HepG2 (cell line): ENCODE measurements around the gene UBE3B. TPM values are rescaled to one million over a fixed set of nuclear protein-coding genes. Genes with fewer than 3 reads are reported as not detected.
A peak's percentile ranks its signal among the peaks of the same experiment; 100 is the strongest.

Experiments
- ATAC-seq: fragments of 200-7000 bp; cut with Tn5 transposase; 3 replicates; pipeline ENCODE4 v1.9.1; 2020; ENCODE audit warnings: mild to moderate bottlenecking, moderate library complexity
- BruUV-seq: library from RNA; stranded (reverse); fragments of 400-500 nt; replicated peaks from 2 replicates; lab custom pipeline; 2021; lab: Mats Ljungman, UMichigan
- CTCF ChIA-PET: fragments of 300-600 bp; formaldehyde crosslinking; extraction: SDS; loops from one replicate; lab custom pipeline; 2021; ENCODE audit warnings: low total read pairs, inconsistent platforms, low intra/inter-chr PET ratio; lab: Yijun Ruan, JAX
- POLR2A ChIA-PET: fragments of 350-600 bp; sonication (Branson Sonifier 250); formaldehyde crosslinking; loops from one replicate; lab custom pipeline; 2020; ENCODE audit warnings: antibody characterized with exemption, inconsistent platforms; lab: Yijun Ruan, JAX
- DNase-seq: peaks from one replicate; pipeline ENCODE4 v3.0.0-alpha.2; 2015; ENCODE audit warnings: low spot score
- FAIRE-seq: peaks from 3 replicates; lab custom pipeline; 2011; peaks lifted over from hg19 to GRCh38; lab: Jason Lieb, UNC
- H2AFZ ChIP-seq: one replicate; pipeline ENCODE4 v1.6.1; 2011; ENCODE audit warnings: low read length, inconsistent platforms
- H3K27ac ChIP-seq: fragments of 300-600 bp; 3 replicates; pipeline ENCODE4 v1.8.0; 2011; ENCODE audit warnings: mixed run types, mild to moderate bottlenecking, mixed read lengths, low read length, inconsistent platforms; ENCODE audit not compliant: insufficient read depth; ENCODE audit errors: extremely low read length
- H3K27me3 ChIP-seq, 2 experiments: fragments of 200-600 bp in 1 of 2; 2 replicates in 1 of 2; 3 replicates in 1 of 2; pipeline versions ENCODE4 v1.6.0 to v1.8.0; 2011; ENCODE audit warnings: low read length in 2 of 2, mild to moderate bottlenecking in 2 of 2, moderate library complexity in 2 of 2, inconsistent platforms in 1 of 2; ENCODE audit not compliant: insufficient read depth in 2 of 2, control insufficient read depth in 1 of 2
- H3K36me3 ChIP-seq, 2 experiments: fragments of 200-600 bp in 1 of 2; replicated peaks in 1 of 2; 2 replicates in 1 of 2; 3 replicates in 1 of 2; pipeline versions ENCODE4 v1.5.1 to v1.8.0; 2011; ENCODE audit warnings: low read length in 2 of 2, inconsistent platforms in 1 of 2; ENCODE audit not compliant: insufficient read depth in 2 of 2, control insufficient read depth in 1 of 2
- H3K4me1 ChIP-seq: 2 replicates; pipeline ENCODE4 v1.5.1; 2012; ENCODE audit warnings: low read length, inconsistent platforms; ENCODE audit not compliant: insufficient read depth
- H3K4me2 ChIP-seq: 2 replicates; pipeline ENCODE4 v1.6.0; 2011; ENCODE audit warnings: low read depth, low read length, inconsistent platforms
- H3K4me3 ChIP-seq, 3 experiments: fragments of 200-600 bp in 1 of 3; sonication (generic), shearing (Covaris generic) in 1 of 3; replicated peaks in 1 of 3; 2 replicates each; pipeline ENCODE4 v1.5.1; 2011 to 2016; ENCODE audit warnings: low read length in 3 of 3, inconsistent platforms in 2 of 3, low read depth in 2 of 3, mild to moderate bottlenecking in 2 of 3, control low read depth in 1 of 3, mixed read lengths in 1 of 3; ENCODE audit not compliant: insufficient read depth in 1 of 3
- H3K79me2 ChIP-seq: one replicate; pipeline ENCODE4 v1.6.1; 2011; ENCODE audit warnings: low read length, inconsistent platforms; ENCODE audit not compliant: insufficient read depth
- H3K9ac ChIP-seq: 2 replicates; pipeline ENCODE4 v1.6.0; 2011; ENCODE audit warnings: mild to moderate bottlenecking, low read depth, low read length, inconsistent platforms; ENCODE audit not compliant: insufficient read depth
- H3K9me3 ChIP-seq: 2 replicates; pipeline ENCODE4 v1.5.1; 2012; ENCODE audit warnings: mild to moderate bottlenecking, low read length
- H4K20me1 ChIP-seq: 2 replicates; pipeline ENCODE4 v1.6.0; 2011; ENCODE audit warnings: inconsistent platforms, mild to moderate bottlenecking, low read length, moderate library complexity; ENCODE audit not compliant: insufficient read depth
- AGO1 ChIP-seq: fragments of 200-400 bp; formaldehyde crosslinking; IDR thresholded peaks from 2 replicates; pipeline ENCODE4 v1.6.1; 2017; ENCODE audit warnings: mild to moderate bottlenecking, low read depth, low read length, moderate library complexity; ENCODE audit not compliant: poor library complexity, severe bottlenecking
- ELF4 ChIP-seq: sonication (generic); formaldehyde crosslinking; IDR thresholded peaks from 2 replicates; pipeline ENCODE4 v1.5.0; 2020; ENCODE audit warnings: missing genetic modification reagents, mild to moderate bottlenecking, moderate library complexity, borderline replicate concordance
- HMG20B ChIP-seq: conservative IDR thresholded peaks from 2 replicates; pipeline ENCODE4 v1.6.1; 2016; ENCODE audit warnings: missing genetic modification reagents, missing compliant biosample characterization
- KDM2A ChIP-seq: sonication (generic); formaldehyde crosslinking; IDR thresholded peaks from 2 replicates; pipeline ENCODE4 v1.4.0; 2020; ENCODE audit warnings: low read depth, missing genetic modification reagents, borderline replicate concordance
- NONO ChIP-seq, 2 experiments: fragments of 450-650 bp in 1 of 2; sonication (generic) in 1 of 2; formaldehyde crosslinking in 1 of 2; IDR thresholded peaks in 1 of 2; conservative IDR thresholded peaks in 1 of 2; 2 replicates each; pipeline versions ENCODE4 v1.6.1 to v1.8.0; 2017 to 2022; ENCODE audit warnings: mild to moderate bottlenecking in 1 of 2, missing genetic modification reagents in 1 of 2, moderate library complexity in 1 of 2
- SNRNP70 ChIP-seq: fragments of 200-400 bp; formaldehyde crosslinking; IDR thresholded peaks from 2 replicates; pipeline ENCODE4 v1.6.1; 2017; ENCODE audit warnings: mild to moderate bottlenecking, low read depth, low read length, moderate library complexity
- ZFP36L1 ChIP-seq: sonication (generic); formaldehyde crosslinking; IDR thresholded peaks from 2 replicates; pipeline ENCODE4 v1.8.0; 2022; ENCODE audit warnings: mild to moderate bottlenecking, missing genetic modification reagents, moderate library complexity
- ZNF430 ChIP-seq: sonication (generic); formaldehyde crosslinking; IDR thresholded peaks from 2 replicates; pipeline ENCODE4 v1.9.0; 2021; ENCODE audit warnings: mild to moderate bottlenecking, missing genetic modification reagents
- ZNF501 ChIP-seq: sonication (generic); formaldehyde crosslinking; IDR thresholded peaks from 2 replicates; pipeline ENCODE4 v1.5.1; 2020; ENCODE audit warnings: mild to moderate bottlenecking, moderate library complexity, missing genetic modification reagents
- WGBS: methylation state at CpG from one replicate; pipeline ENCODE4 v1.1.6; 2017; ENCODE audit warnings: low lambda C conversion rate; 5-methylcytosine and 5-hydroxymethylcytosine counted together
- in situ Hi-C: cut with HindIII; loops from 2 replicates; pipeline ENCODE4 v1.10.0; 2017; ENCODE audit warnings: low pct_unique_long_range_greater_than_20kb; ENCODE audit not compliant: extremely low pct_ligation_motif_present
- intact Hi-C: fragments of 100-400 bp; cut with micrococcal nuclease; formaldehyde crosslinking; loops from one replicate; pipeline ENCODE4 v1.10.0; 2022; ENCODE audit not compliant: unreplicated experiment
- polyA plus RNA-seq, 8 experiments: library from polyadenylated mRNA; depleted of rRNA in 3 of 8; stranded (reverse) in 7 of 8; unstranded in 1 of 8; fragments of >200 nt; fragmentation: Illumina TruSeq in 4 of 8; extraction: Trizol in 4 of 8; gene quantifications; 2 replicates each; pipeline versions ENCODE4 v1.2.1 to v1.2.3, GENCODE V29; 2011 to 2016; ENCODE audit warnings: low read depth in 4 of 8, missing spikeins in 1 of 8, mixed read lengths in 1 of 8; ENCODE audit not compliant: insufficient read depth in 1 of 8
- total RNA-seq, 5 experiments: library from RNA; depleted of rRNA; stranded (reverse); fragments of >200 nt; fragmentation: Illumina TruSeq; extraction: Trizol; gene quantifications; 2 replicates each; pipeline ENCODE4 v1.2.3, GENCODE V29; 2016; ENCODE audit warnings: low read depth in 1 of 5
- TF ChIP-seq, protein P1 (sequence below): IDR thresholded peaks from 2 replicates; pipeline ENCODE4 v1.6.1; 2018; ENCODE audit warnings: missing genetic modification reagents
- TF ChIP-seq, protein P2 (sequence below): sonication (generic); formaldehyde crosslinking; IDR thresholded peaks from 2 replicates; pipeline ENCODE4 v1.5.1; 2020; ENCODE audit warnings: mild to moderate bottlenecking, missing genetic modification reagents, moderate library complexity
- TF ChIP-seq, protein P3 (sequence below): IDR thresholded peaks from 2 replicates; pipeline ENCODE4 v1.6.1; 2016; ENCODE audit warnings: missing genetic modification reagents, missing compliant biosample characterization

UBE3B gene
- total and polyA plus RNA-seq, 2 of the 13 experiments (the other 11 are each of a cell fraction or from before 2014, with no cell fraction given): 22.7 to 25.3 TPM

DNA sequence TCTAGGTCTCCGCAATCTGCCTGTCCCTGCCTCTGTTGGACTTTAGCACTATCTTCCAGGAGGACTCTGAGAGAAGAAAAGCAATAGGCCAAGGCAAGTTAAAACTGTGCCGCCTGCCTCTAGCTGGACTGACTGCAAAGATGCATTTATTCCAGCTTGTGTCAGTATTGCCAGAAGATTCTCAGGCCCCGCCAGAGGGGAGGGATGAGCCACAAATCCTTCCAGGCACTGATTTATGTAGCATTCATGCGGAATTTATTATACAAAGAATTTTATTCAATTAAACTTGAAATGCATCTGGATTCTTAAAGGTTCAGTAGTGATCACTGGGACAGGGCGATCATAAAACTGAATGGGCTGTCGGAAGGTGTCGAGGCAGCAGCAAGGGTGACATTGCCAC is 76.0 kb downstream of the UBE3B start (continued):
- TF ChIP-seq ELF4 (CRISPR knock-in tag): no peak
- TF ChIP-seq, protein P1, sequence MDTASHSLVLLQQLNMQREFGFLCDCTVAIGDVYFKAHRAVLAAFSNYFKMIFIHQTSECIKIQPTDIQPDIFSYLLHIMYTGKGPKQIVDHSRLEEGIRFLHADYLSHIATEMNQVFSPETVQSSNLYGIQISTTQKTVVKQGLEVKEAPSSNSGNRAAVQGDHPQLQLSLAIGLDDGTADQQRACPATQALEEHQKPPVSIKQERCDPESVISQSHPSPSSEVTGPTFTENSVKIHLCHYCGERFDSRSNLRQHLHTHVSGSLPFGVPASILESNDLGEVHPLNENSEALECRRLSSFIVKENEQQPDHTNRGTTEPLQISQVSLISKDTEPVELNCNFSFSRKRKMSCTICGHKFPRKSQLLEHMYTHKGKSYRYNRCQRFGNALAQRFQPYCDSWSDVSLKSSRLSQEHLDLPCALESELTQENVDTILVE (CRISPR knock-in tag): no peak

DNA sequence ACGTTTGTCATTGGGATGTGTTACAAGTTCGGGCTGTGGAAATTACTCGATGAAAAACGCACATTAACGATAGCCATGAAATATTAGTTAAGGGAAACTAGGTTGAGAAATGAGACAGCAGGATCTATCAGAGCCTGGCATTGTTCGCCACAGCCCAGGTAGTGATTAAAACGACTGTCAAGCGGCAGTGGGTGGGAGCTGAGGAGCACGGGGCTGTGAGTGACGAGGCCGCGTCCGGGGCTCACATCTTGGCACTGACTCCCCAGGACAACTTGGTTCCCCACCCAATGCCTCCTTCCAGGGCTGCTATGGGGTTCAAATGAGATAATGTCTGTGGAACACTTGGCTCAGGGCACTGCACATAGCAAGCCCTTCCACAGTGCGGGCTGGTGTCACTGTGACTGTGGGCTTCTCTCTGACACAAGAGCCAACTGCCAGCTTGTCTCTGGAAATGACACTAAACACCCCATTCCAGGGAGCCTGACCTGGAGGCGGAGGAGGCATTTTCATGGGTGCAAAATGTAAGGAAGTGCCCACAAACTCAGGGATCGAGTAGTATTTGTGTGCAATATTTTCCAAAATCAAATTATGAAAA is 76.6 kb downstream of the UBE3B start:
- FAIRE-seq (no peak), ATAC-seq (peak; percentile 7; the same call in 2 of the 3 replicates), DNase-seq (no peak)
- BruUV-seq: no TSS peak
- H3K27ac ChIP-seq: no peak overlapping the region
- H3K79me2 ChIP-seq: no peaks in the 10 kb centered on the region
- in situ Hi-C loops: no loop called here
- no peaks in the 10 kb centered on the region for H4K20me1 ChIP-seq
- peak overlapping the region; percentile 4; the same call in 1 of the 2 replicates for H3K4me2 ChIP-seq
- no peak for TF ChIP-seq ZFP36L1 (CRISPR knock-in tag)
- TF ChIP-seq, protein P2, sequence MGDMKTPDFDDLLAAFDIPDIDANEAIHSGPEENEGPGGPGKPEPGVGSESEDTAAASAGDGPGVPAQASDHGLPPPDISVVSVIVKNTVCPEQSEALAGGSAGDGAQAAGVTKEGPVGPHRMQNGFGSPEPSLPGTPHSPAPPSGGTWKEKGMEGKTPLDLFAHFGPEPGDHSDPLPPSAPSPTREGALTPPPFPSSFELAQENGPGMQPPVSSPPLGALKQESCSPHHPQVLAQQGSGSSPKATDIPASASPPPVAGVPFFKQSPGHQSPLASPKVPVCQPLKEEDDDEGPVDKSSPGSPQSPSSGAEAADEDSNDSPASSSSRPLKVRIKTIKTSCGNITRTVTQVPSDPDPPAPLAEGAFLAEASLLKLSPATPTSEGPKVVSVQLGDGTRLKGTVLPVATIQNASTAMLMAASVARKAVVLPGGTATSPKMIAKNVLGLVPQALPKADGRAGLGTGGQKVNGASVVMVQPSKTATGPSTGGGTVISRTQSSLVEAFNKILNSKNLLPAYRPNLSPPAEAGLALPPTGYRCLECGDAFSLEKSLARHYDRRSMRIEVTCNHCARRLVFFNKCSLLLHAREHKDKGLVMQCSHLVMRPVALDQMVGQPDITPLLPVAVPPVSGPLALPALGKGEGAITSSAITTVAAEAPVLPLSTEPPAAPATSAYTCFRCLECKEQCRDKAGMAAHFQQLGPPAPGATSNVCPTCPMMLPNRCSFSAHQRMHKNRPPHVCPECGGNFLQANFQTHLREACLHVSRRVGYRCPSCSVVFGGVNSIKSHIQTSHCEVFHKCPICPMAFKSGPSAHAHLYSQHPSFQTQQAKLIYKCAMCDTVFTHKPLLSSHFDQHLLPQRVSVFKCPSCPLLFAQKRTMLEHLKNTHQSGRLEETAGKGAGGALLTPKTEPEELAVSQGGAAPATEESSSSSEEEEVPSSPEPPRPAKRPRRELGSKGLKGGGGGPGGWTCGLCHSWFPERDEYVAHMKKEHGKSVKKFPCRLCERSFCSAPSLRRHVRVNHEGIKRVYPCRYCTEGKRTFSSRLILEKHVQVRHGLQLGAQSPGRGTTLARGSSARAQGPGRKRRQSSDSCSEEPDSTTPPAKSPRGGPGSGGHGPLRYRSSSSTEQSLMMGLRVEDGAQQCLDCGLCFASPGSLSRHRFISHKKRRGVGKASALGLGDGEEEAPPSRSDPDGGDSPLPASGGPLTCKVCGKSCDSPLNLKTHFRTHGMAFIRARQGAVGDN (CRISPR knock-in tag): 0 out of 2 replicates have a peak, but pooled peaks have one; percentile 14
- TF ChIP-seq ZNF430: 0 out of 2 replicates have a peak, but pooled peaks have one; percentile 16
- TF ChIP-seq, protein P3, sequence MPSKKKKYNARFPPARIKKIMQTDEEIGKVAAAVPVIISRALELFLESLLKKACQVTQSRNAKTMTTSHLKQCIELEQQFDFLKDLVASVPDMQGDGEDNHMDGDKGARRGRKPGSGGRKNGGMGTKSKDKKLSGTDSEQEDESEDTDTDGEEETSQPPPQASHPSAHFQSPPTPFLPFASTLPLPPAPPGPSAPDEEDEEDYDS: no peak
- no peak for TF ChIP-seq HMG20B
- TF ChIP-seq AGO1: peak; percentile 54
- no peak for TF ChIP-seq NONO (IDR thresholded peaks at IDR 0.05)
- TF ChIP-seq NONO (CRISPR knock-in tag; conservative IDR thresholded peaks at IDR 0.05): 0 out of 2 replicates have a peak, but pooled peaks have one; percentile 32
- TF ChIP-seq ZNF501 (CRISPR knock-in tag): 0 out of 2 replicates have a peak, but pooled peaks have one; percentile 16
- peak; percentile 72; the same call in 1 of the 2 replicates for TF ChIP-seq KDM2A (CRISPR knock-in tag)
- TF ChIP-seq SNRNP70: no peak
- no peak overlapping the region for H2AFZ ChIP-seq
- no peaks in the 10 kb centered on the region for H3K9me3 ChIP-seq
- WGBS: 17% methylated on average over 11 of the region's 16 CpGs
- H3K27me3 ChIP-seq: peaks cover 2 to 28% of the 10 kb centered on the region in 2 experiments
- no peaks in the 10 kb centered on the region; a peak in 1 of 5 replicates for H3K36me3 ChIP-seq
- H3K4me3 ChIP-seq: no peak overlapping the region
- CTCF ChIA-PET: no interaction called here
- POLR2A ChIA-PET: interaction anchor here (3.8 kb wide), 1 partner anchor 19 kb away, joined by 18 read pairs; the partner anchor contains the start of genes MMAB and MVK
- no peak overlapping the region for H3K9ac ChIP-seq
- intact Hi-C loops: no loop called here
- H3K4me1 ChIP-seq: peaks cover 73% of the 10 kb centered on the region
